GM12891 (cell line): Measurements from ENCODE around the gene GPLD1.
"Not testable (repeated sequence)": the region's sequence is repeated elsewhere in the genome, so short reads cannot be mapped to it uniquely, and the experiment has no call there.

ENCODE experiments used
- POLR2A ChIP-seq: IDR thresholded peaks from 2 replicates; pipeline ENCODE4 v1.6.1; 2011; ENCODE audit warnings: low read depth, low read length, control low read depth
- POLR2AphosphoS5 ChIP-seq: IDR thresholded peaks from 2 replicates; pipeline ENCODE4 v1.6.1; 2011; ENCODE audit warnings: low read depth, low read length, control low read depth
- POU2F2 ChIP-seq: IDR thresholded peaks from 2 replicates; pipeline ENCODE4 v1.6.1; 2011; ENCODE audit warnings: low read depth, mild to moderate bottlenecking, control low read depth, low read length, moderate library complexity
- SPI1 ChIP-seq: IDR thresholded peaks from 2 replicates; pipeline ENCODE4 v1.6.1; 2011; ENCODE audit warnings: low read depth, low read length, control low read depth
- TAF1 ChIP-seq: IDR thresholded peaks from 2 replicates; pipeline ENCODE4 v1.6.1; 2011; ENCODE audit warnings: low read depth, low read length, control low read depth

DNA sequence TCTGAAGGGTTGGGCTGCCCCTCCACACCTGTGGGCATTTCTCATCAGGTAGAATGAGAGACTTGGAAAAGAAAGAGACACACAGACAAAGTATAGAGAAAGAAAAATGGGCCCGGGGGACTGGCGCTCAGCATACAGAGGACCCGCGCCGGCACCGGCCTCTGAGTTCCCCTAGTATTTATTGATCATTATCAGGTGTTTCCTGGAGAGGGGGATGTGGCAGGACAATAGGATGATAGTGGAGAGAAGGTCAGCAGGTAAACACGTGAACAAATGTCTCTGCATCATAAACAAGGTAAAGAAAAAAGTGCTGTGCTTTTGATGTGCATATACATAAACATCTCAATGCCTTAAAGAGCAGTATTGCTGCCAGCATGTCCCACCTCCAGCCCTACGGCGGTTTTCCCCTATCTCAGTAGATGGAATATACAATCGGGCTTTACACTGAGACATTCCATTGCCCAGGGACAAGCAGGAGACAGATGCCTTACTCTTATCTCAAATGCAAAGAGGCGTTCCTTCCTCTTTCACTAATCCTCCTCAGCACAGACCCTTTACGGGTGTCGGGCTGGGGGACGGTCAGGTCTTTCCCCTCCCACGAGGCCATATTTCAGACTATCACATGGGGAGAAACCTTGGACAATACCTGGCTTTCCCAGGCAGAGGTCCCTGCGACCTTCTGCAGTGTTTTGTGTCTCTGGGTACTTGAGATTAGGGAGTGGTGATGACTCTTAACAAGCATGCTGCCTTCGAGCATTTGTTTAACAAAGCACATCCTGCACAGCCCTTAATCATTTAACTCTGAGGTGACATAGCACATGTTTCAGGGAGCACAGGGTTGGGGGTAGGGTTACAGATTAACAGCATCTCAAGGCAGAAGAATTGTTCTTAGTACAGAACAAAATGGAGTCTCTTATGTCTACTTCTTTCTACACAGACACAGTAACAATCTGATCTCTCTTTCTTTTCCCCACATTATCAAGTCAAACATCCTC is 89.0 kb downstream of the GPLD1 start:
- not testable (repeated sequence) for TF ChIP-seq POLR2A, POLR2AphosphoS5, POU2F2, TAF1, SPI1
